Neural progenitor cell (in vitro differentiated cells): ENCODE results near the gene DCAF5. TPM values are rescaled to one million over a fixed set of nuclear protein-coding genes. Genes with fewer than 3 reads are reported as not detected.

Experiments used
- DNase-seq: peaks from one replicate; pipeline ENCODE4 v3.0.0-alpha.2; 2016; ENCODE audit warnings: low spot score
- H2AFZ ChIP-seq: fragments of 200-600 bp; sonication (generic); replicated peaks from 2 replicates; pipeline ENCODE4 v1.6.1; 2016; ENCODE audit warnings: antibody characterized with exemption
- H3F3A ChIP-seq: fragments of 200-600 bp; sonication (generic); 2 replicates; pipeline ENCODE4 v1.6.1; 2016; ENCODE audit warnings: antibody characterized with exemption, low read depth
- H3K27ac ChIP-seq: fragments of 200-600 bp; sonication (generic); 2 replicates; pipeline ENCODE4 v1.5.1; 2016; ENCODE audit warnings: mild to moderate bottlenecking
- H3K27me3 ChIP-seq: fragments of 200-600 bp; sonication (generic); 2 replicates; pipeline ENCODE4 v1.6.1; 2016; ENCODE audit warnings: mild to moderate bottlenecking, moderate library complexity
- H3K36me3 ChIP-seq: fragments of 200-600 bp; sonication (generic); 2 replicates; pipeline ENCODE4 v1.5.1; 2016
- H3K4me1 ChIP-seq: fragments of 200-600 bp; sonication (generic); 2 replicates; pipeline ENCODE4 v1.6.1; 2016; ENCODE audit warnings: mixed run types
- H3K4me2 ChIP-seq: fragments of 200-600 bp; sonication (generic); 2 replicates; pipeline ENCODE4 v1.6.1; 2016
- H3K4me3 ChIP-seq: fragments of 200-600 bp; sonication (generic); 2 replicates; pipeline ENCODE4 v1.5.1; 2016
- H3K79me2 ChIP-seq: fragments of 200-600 bp; sonication (generic); 2 replicates; pipeline ENCODE4 v1.6.1; 2016; ENCODE audit warnings: low read depth
- H3K9ac ChIP-seq: fragments of 200-600 bp; sonication (generic); 2 replicates; pipeline ENCODE4 v1.6.1; 2016
- H3K9me3 ChIP-seq: fragments of 200-600 bp; sonication (generic); 2 replicates; pipeline ENCODE4 v1.5.1; 2016; ENCODE audit warnings: low read depth
- H4K20me1 ChIP-seq: fragments of 200-600 bp; sonication (generic); 2 replicates; pipeline ENCODE4 v1.6.1; 2016; ENCODE audit warnings: low read depth
- H3K27ac Mint-ChIP-seq: 3 replicates; pipeline ENCODE4 v1.8.0; 2021; ENCODE audit warnings: mixed read lengths
- H3K27me3 Mint-ChIP-seq: 2 replicates; pipeline ENCODE4 v1.8.0; 2022; ENCODE audit warnings: low read depth, mild to moderate bottlenecking, inconsistent platforms, moderate library complexity, mixed read lengths; ENCODE audit not compliant: insufficient read depth
- H3K36me3 Mint-ChIP-seq: 3 replicates; pipeline ENCODE4 v1.8.0; 2021; ENCODE audit warnings: mixed read lengths
- H3K4me1 Mint-ChIP-seq: 3 replicates; pipeline ENCODE4 v1.8.0; 2021; ENCODE audit warnings: mixed read lengths
- H3K4me3 Mint-ChIP-seq: 3 replicates; pipeline ENCODE4 v1.8.0; 2021; ENCODE audit warnings: mild to moderate bottlenecking, moderate library complexity, mixed read lengths
- H3K9me3 Mint-ChIP-seq: 3 replicates; pipeline ENCODE4 v1.8.0; 2020; ENCODE audit warnings: mixed read lengths
- EZH2 ChIP-seq: fragments of 200-600 bp; sonication (generic); IDR thresholded peaks from 2 replicates; pipeline ENCODE4 v1.6.1; 2017; ENCODE audit warnings: antibody characterized with exemption, mild to moderate bottlenecking, moderate library complexity
- EZH2phosphoT487 ChIP-seq: fragments of 200-600 bp; sonication (generic); IDR thresholded peaks from 2 replicates; pipeline ENCODE4 v1.6.1; 2017; ENCODE audit warnings: antibody characterized with exemption
- total RNA-seq: library from RNA; depleted of rRNA; stranded (reverse); fragments of >200 nt; gene quantifications from 2 replicates; pipeline ENCODE4 v1.2.3, GENCODE V29; 2015; ENCODE audit warnings: low replicate concordance
- TF ChIP-seq, protein P1 (sequence below): fragments of 200-600 bp; sonication (generic); IDR thresholded peaks from 2 replicates; pipeline ENCODE4 v1.5.1; 2017; ENCODE audit warnings: antibody characterized with exemption, mild to moderate bottlenecking

DCAF5 gene
- total RNA-seq, 1 donor from 2014 or later = 22.4 TPM

DNA sequence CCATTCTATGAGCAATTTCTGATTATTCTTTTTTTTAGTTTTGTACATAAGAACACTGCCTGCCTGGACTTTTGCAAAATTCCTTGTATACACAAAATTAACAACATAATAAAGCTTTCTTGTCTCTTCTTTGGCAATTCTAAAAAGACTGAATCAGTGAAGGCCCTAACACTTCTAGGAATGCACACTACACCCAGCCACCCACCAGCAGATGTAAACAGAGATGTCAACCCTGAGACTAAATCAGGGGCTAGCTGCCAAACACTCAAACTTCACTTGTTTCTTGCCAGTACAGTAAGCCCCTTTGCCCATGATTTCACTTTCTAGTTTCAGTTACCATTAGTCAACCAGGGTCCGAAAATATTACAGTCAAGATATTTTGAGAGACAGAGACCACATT lies 15.5 kb downstream of the DCAF5 start:
- Mint-ChIP-seq H3K36me3 (no peaks in the 10 kb centered on the region), H3K27ac (no peak overlapping the region), H3K4me3 (no peak overlapping the region), H3K9me3 (no peaks in the 10 kb centered on the region), H3K4me1 (peaks cover 32% of the 10 kb centered on the region), H3K27me3 (no peaks in the 10 kb centered on the region)
- TF ChIP-seq, protein P1, sequence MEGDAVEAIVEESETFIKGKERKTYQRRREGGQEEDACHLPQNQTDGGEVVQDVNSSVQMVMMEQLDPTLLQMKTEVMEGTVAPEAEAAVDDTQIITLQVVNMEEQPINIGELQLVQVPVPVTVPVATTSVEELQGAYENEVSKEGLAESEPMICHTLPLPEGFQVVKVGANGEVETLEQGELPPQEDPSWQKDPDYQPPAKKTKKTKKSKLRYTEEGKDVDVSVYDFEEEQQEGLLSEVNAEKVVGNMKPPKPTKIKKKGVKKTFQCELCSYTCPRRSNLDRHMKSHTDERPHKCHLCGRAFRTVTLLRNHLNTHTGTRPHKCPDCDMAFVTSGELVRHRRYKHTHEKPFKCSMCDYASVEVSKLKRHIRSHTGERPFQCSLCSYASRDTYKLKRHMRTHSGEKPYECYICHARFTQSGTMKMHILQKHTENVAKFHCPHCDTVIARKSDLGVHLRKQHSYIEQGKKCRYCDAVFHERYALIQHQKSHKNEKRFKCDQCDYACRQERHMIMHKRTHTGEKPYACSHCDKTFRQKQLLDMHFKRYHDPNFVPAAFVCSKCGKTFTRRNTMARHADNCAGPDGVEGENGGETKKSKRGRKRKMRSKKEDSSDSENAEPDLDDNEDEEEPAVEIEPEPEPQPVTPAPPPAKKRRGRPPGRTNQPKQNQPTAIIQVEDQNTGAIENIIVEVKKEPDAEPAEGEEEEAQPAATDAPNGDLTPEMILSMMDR = no peak
- TF ChIP-seq EZH2phosphoT487 = no peak
- Histone ChIP-seq H3K4me2 (no peak overlapping the region), H3K36me3 (no peaks in the 10 kb centered on the region), H3F3A (peaks cover 16% of the 10 kb centered on the region), H3K9me3 (no peaks in the 10 kb centered on the region), H3K27me3 (no peaks in the 10 kb centered on the region), H3K4me3 (no peak overlapping the region), H3K9ac (no peak overlapping the region), H3K27ac (no peak overlapping the region), H3K79me2 (peaks cover 69% of the 10 kb centered on the region), H4K20me1 (peaks cover 46% of the 10 kb centered on the region), H3K4me1 (peaks cover 21% of the 10 kb centered on the region), H2AFZ (no peak overlapping the region)
- DNase-seq = no peak

DNA sequence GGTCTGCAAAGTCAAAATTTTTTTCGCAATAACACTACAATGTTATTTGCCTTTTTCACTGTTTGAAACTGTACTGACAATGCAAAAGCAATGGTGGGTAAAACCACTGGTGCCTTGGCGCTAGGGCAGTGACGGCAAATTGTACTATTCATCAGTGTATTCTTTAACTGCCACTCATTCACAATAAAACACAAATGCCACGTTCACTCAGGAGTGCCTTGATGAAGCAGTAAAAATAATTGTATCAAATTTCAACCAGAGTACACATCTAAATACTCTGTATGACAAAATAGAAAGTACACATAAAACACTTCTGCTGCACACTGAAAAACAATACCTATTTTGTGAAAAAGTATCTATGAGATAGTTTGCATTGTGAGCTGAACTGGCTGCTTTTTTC lies 17.8 kb downstream of the DCAF5 start:
- peaks cover 30% of the 10 kb centered on the region for H4K20me1 ChIP-seq
- no peak for TF ChIP-seq EZH2phosphoT487
- no peak for TF ChIP-seq EZH2
- TF ChIP-seq, protein P1 = no peak
- no peaks in the 10 kb centered on the region for H3K27me3 ChIP-seq
- H3K4me1 ChIP-seq = peaks cover 44% of the 10 kb centered on the region
- no peak overlapping the region for H3K9ac ChIP-seq
- peaks cover 74% of the 10 kb centered on the region for H3K79me2 ChIP-seq
- H3K4me2 ChIP-seq = no peak overlapping the region
- peaks cover 28% of the 10 kb centered on the region for H3F3A ChIP-seq
- H3K27me3 Mint-ChIP-seq = no peaks in the 10 kb centered on the region
- no peak overlapping the region for H3K4me3 ChIP-seq
- H3K9me3 ChIP-seq = no peaks in the 10 kb centered on the region
- DNase-seq = no peak
- H3K4me3 Mint-ChIP-seq = no peak overlapping the region
- no peak overlapping the region for H2AFZ ChIP-seq
- no peak overlapping the region for H3K27ac ChIP-seq
- H3K4me1 Mint-ChIP-seq = peaks cover 52% of the 10 kb centered on the region
- no peaks in the 10 kb centered on the region for H3K36me3 ChIP-seq
- H3K36me3 Mint-ChIP-seq = no peaks in the 10 kb centered on the region
- H3K27ac Mint-ChIP-seq = no peak overlapping the region
- no peaks in the 10 kb centered on the region for H3K9me3 Mint-ChIP-seq

DNA sequence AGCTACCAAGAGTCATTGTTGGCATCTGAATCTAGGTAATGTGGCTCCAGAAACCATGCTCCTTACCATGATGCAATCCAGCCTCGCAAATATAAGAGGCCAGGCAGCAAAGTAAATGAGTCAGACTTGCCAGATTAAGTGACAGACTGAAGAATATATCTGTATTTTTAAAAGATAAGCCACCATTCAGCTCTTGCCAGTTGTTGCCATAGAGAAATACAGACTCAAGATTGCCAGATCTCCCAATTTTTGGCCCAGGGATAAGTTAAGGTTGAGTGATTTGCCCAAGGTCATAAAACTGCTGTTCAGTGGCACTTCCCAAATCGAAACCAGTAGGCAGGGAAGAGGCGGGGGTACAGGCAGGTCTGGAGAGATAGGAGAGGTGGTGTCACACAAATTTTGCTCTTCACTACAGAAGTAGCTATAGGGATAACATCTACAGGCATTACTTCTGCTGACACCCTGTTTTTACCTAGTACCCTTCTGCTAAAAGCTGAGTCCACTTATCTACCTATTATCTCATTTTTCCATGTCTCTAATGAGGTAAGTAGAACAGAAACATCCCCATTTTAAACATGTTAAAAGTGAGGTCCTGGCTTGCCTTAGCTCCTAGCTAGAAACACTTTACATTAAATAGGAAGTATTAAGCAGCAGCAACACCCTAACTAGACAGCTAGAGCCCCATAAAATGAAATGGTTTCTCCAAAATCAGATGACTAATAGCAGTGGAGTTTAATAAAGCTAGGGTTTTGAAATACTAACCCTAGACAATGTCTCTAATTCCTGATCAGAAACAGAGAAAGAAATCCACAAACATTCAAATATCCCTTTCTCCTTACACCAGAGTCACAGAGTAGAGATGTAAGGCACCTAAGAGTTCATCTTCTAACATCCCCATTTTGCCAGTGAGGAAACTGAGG lies 19.5 kb downstream of the DCAF5 start:
- Histone ChIP-seq H3K4me1 (peaks cover 49% of the 10 kb centered on the region), H3K27ac (no peak overlapping the region), H3K79me2 (peaks cover 72% of the 10 kb centered on the region), H3K4me2 (no peak overlapping the region), H3K9me3 (no peaks in the 10 kb centered on the region), H3K36me3 (no peaks in the 10 kb centered on the region), H2AFZ (no peak overlapping the region), H3K9ac (no peak overlapping the region), H3K4me3 (no peak overlapping the region), H4K20me1 (peaks cover 20% of the 10 kb centered on the region), H3F3A (peaks cover 28% of the 10 kb centered on the region), H3K27me3 (no peaks in the 10 kb centered on the region)
- Mint-ChIP-seq H3K9me3 (no peaks in the 10 kb centered on the region), H3K4me3 (no peak overlapping the region), H3K36me3 (no peaks in the 10 kb centered on the region), H3K27ac (no peak overlapping the region), H3K27me3 (no peaks in the 10 kb centered on the region), H3K4me1 (peaks cover 58% of the 10 kb centered on the region)
- TF ChIP-seq EZH2 (no peak), EZH2phosphoT487 (no peak)
- TF ChIP-seq, protein P1 = no peak
- no peak for DNase-seq
